EH (cell line): Measurements from ENCODE around the gene HLCS.

ENCODE experiments used
- DNase-seq: peaks from one replicate; pipeline ENCODE4 v3.0.0-alpha.2; 2015; ENCODE audit warnings: low read depth

The HLCS gene

GRCh38 chr21:36915014-36915695 is 51.3 kb downstream of the HLCS start:
- DNase-seq, result no peak

GRCh38 chr21:36914244-36915013 is 52.0 kb downstream of the HLCS start:
- no peak for DNase-seq

GRCh38 chr21:36913247-36914169 is 53.0 kb downstream of the HLCS start:
- DNase-seq, result no peak

GRCh38 chr21:36910581-36911307 is 55.7 kb downstream of the HLCS start:
- DNase-seq, result peak; percentile 33

- DNase-seq, result peak; percentile 98
Observed at GRCh38 chr21:36909901-36910561, 56.4 kb downstream of the HLCS start.

GRCh38 chr21:36909423-36909822 is 57.0 kb downstream of the HLCS start:
- DNase-seq, result no peak

- peak; percentile 58 for DNase-seq
Observed at GRCh38 chr21:36908260-36908908, 58.1 kb downstream of the HLCS start.

- no peak for DNase-seq
Observed at GRCh38 chr21:36904093-36904666, 62.3 kb downstream of the HLCS start.

- peak; percentile 54 for DNase-seq
Observed at GRCh38 chr21:36902793-36903192, 63.7 kb downstream of the HLCS start.

GRCh38 chr21:36902331-36902730 is 64.1 kb downstream of the HLCS start:
- no peak for DNase-seq

GRCh38 chr21:36901575-36901974 is 64.9 kb downstream of the HLCS start:
- no peak for DNase-seq

GRCh38 chr21:36893581-36893980 is 72.9 kb downstream of the HLCS start:
- no peak for DNase-seq

- DNase-seq, result no peak
Observed at GRCh38 chr21:36892201-36892600, 74.3 kb downstream of the HLCS start.

GRCh38 chr21:36891692-36892091 is 74.8 kb downstream of the HLCS start:
- no peak for DNase-seq

- DNase-seq, result no peak
Observed at GRCh38 chr21:36891121-36891520, 75.3 kb downstream of the HLCS start.

GRCh38 chr21:36890086-36890485 is 76.4 kb downstream of the HLCS start:
- peak; percentile 21 for DNase-seq

GRCh38 chr21:36889401-36889800 is 77.1 kb downstream of the HLCS start:
- no peak for DNase-seq

GRCh38 chr21:36888466-36888865 is 78.0 kb downstream of the HLCS start:
- DNase-seq, result no peak

- no peak for DNase-seq
Observed at GRCh38 chr21:36887963-36888362, 78.5 kb downstream of the HLCS start.
